ENCODE measurements around the gene BANK1. TPM values are rescaled to one million over a fixed set of nuclear protein-coding genes. Genes with fewer than 3 reads are reported as not detected.

BANK1 gene
- total RNA-seq, 1 experiment from 2014 or later, result 1.1 TPM

DNA sequence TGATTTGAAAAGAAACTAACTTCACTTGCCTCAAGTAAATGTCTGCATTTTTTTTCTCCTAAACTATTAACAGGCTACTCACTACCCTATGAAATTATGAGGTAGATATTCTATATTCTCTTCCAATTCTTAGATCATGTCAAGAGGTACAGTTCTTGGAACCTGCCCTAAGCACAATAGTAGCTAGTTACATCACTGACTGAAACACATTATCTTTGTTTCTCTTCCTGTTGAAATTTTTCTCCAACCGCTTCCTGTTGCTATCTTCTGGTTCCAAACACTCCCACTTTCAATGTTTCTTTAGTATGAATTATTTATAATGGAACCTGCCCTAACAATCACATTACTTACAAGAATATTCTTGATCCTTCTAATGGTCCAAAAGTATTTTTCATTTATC, 5.0 kb upstream of the BANK1 start:
- Histone ChIP-seq H3K14ac (ENCODE audit: insufficient read depth, low read length) (no peak overlapping the region), H2BK20ac (ENCODE audit: low read depth, low read length, poor library complexity, severe bottlenecking) (no peak overlapping the region), H3K9me3 (ENCODE audit: control insufficient read depth, low read depth, low read length) (no peaks in the 10 kb centered on the region), H2BK15ac (ENCODE audit: low read depth, low read length) (no peak overlapping the region), H2BK120ac (ENCODE audit: low read depth, low read length, poor library complexity, severe bottlenecking) (no peak overlapping the region), H3K4me1 (ENCODE audit: insufficient read depth, low read length) (no peaks in the 10 kb centered on the region), H4K8ac (replicated peaks; ENCODE audit: insufficient read length, low read depth, low read length) (no peak overlapping the region), H3K23ac (ENCODE audit: insufficient read length, low read depth, low read length) (no peak overlapping the region), H3K4me2 (ENCODE audit: insufficient read depth, insufficient read length, low read length) (no peak overlapping the region), H4K91ac (ENCODE audit: insufficient read length, low read depth, low read length) (no peak overlapping the region), H3K79me1 (ENCODE audit: insufficient read depth, low read depth, low read length, poor library complexity, severe bottlenecking) (no peaks in the 10 kb centered on the region), H3T11ph (ENCODE audit: low read length) (no peak overlapping the region), H3K27ac (ENCODE audit: insufficient read length, low read depth, low read length) (no peak overlapping the region), H3K18ac (ENCODE audit: insufficient read length, low read depth, low read length) (no peak overlapping the region), H3K56ac (ENCODE audit: insufficient read length, low read depth, low read length) (no peak overlapping the region), H3K4ac (ENCODE audit: low read depth, low read length) (no peak overlapping the region), H4K20me1 (ENCODE audit: control insufficient read depth, insufficient read depth, insufficient read length) (no peaks in the 10 kb centered on the region), H2AFZ (ENCODE audit: low read length) (no peak overlapping the region), H2AK5ac (ENCODE audit: insufficient read length, low read length) (no peak overlapping the region), H3K9ac (ENCODE audit: extremely low read depth, insufficient read length, low read length) (no peak overlapping the region), H4K5ac (ENCODE audit: insufficient read length, low read depth, low read length) (no peak overlapping the region), H3K79me2 (ENCODE audit: insufficient read depth, low read length) (no peaks in the 10 kb centered on the region), H2BK12ac (ENCODE audit: insufficient read length, low read depth, low read length) (no peak overlapping the region), H3K27me3 (ENCODE audit: insufficient read depth, low read length) (no peaks in the 10 kb centered on the region), H3K23me2 (ENCODE audit: insufficient read length, low read depth, low read length, poor library complexity, severe bottlenecking) (no peaks in the 10 kb centered on the region), H2BK5ac (ENCODE audit: insufficient read length, low read length) (no peak overlapping the region)
- Mint-ChIP-seq H3K36me3 (ENCODE audit: insufficient read depth in 1 of 3, low read depth in 3 of 3) (peaks cover 2 to 9% (median 3%) of the 10 kb centered on the region in 3 experiments; a peak in 4 of 7 replicates), H3K9me3 (peaks cover 6 to 12% of the 10 kb centered on the region in 2 experiments; a peak in 4 of 5 replicates), H3K27ac (peak overlapping the region in 1 of 3 experiments; percentile 92; a peak in 2 of 7 replicates), H3K27me3 (ENCODE audit: low read depth) (no peaks in the 10 kb centered on the region), H3K4me3 (no peak overlapping the region), H3K4me1 (peaks cover 19 to 21% of the 10 kb centered on the region in 2 experiments)
- no CpG with 5 or more reads among the region's 1 CpG for WGBS (ENCODE audit: extremely low coverage, insufficient read length, low lambda C conversion rate)
- TF ChIP-seq, protein P1, sequence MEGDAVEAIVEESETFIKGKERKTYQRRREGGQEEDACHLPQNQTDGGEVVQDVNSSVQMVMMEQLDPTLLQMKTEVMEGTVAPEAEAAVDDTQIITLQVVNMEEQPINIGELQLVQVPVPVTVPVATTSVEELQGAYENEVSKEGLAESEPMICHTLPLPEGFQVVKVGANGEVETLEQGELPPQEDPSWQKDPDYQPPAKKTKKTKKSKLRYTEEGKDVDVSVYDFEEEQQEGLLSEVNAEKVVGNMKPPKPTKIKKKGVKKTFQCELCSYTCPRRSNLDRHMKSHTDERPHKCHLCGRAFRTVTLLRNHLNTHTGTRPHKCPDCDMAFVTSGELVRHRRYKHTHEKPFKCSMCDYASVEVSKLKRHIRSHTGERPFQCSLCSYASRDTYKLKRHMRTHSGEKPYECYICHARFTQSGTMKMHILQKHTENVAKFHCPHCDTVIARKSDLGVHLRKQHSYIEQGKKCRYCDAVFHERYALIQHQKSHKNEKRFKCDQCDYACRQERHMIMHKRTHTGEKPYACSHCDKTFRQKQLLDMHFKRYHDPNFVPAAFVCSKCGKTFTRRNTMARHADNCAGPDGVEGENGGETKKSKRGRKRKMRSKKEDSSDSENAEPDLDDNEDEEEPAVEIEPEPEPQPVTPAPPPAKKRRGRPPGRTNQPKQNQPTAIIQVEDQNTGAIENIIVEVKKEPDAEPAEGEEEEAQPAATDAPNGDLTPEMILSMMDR (conservative IDR thresholded peaks at IDR 0.05), result no peak
- no peak for DNase-seq

Measured in H9 (cell line).